Panc1 (cell line): ENCODE measurements around the gene CEP63.

Experiments
- CTCF ChIP-seq: fragments of 450-650 bp; IDR thresholded peaks from 2 replicates; pipeline ENCODE4 v1.5.1; 2017; ENCODE audit warnings: mild to moderate bottlenecking
- SIN3A ChIP-seq: IDR thresholded peaks from 2 replicates; pipeline ENCODE4 v1.6.1; 2012; ENCODE audit warnings: low read depth, mild to moderate bottlenecking, low read length, moderate library complexity, borderline replicate concordance; ENCODE audit not compliant: insufficient read depth

GRCh38 chr3:134446800-134447199 is 39.1 kb upstream of the CEP63 start:
- TF ChIP-seq CTCF (no peak), SIN3A (no peak)
